Stimulated activated CD8-positive, alpha-beta memory T cell treated with anti-CD3 and anti-CD28 coated beads, Interleukin-12 subunit alpha, Interleukin-12 subunit beta, amount 100 ng/mL, for 4 hours (primary cell): ENCODE data around the gene INKA2.

Experiments
- DNase-seq: peaks from one replicate; pipeline ENCODE4 v3.0.0-alpha.2; 2020; ENCODE audit warnings: low read depth

INKA2 gene

DNA sequence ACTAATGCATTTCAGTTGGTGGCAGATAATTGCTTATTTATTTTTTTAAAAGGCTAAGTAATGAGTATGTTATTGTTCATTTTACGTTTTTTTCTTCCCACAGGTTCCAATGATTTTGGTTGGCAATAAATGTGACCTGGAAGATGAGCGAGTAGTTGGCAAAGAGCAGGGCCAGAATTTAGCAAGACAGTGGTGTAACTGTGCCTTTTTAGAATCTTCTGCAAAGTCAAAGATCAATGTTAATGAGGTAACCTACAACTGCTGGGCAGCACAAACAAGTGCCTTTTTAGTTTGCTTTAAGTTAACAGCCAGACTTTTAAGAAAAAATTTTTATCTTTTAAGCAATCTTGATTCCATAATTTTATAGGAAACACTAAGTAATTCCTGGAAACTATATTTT lies 35.0 kb downstream of the INKA2 start:
- DNase-seq: no peak

DNA sequence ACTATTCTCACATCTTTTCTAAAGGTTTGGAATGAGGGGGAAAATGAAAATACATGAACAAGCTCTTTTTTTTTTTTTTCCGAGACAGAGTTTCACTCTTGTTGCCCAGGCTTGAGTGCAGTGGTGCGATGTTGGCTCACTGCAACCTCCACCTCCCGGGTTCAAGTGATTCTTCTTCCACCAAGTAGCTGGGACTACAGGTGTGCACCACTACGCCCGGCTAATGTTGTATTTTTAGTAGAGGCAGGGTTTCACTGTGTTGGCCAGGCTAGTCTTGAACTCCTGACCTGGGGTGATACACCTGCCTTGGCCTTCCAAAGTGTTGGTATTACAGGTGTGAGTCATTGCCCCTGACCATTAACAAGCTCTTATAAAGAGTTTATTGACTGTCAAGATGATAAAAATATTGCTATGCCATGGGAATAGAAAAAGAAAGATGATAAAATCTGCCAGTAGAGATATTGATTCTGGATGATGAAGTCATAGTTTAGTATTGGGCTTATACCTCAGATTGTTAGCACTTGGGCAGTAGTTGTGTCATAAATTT lies 36.6 kb downstream of the INKA2 start:
- DNase-seq: no peak

DNA sequence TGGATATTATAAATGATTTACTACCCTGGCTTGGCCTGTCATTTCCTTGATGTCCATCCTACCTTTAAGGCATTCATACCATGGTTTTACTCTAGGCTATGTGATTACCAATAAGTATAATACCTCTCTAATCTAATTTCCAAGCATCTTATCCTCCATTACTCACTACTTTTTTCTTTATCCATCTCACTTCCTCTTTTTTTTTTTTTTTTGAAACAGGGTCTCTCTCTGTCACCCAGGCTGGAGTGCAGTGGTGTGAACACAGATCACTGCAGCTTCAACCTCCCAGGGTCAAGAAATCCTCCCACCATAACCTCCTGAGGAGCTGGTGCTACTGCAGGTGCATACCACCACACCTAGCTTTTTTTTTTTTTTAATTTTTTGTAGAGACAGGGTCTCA lies 39.9 kb downstream of the INKA2 start:
- DNase-seq: no peak

DNA sequence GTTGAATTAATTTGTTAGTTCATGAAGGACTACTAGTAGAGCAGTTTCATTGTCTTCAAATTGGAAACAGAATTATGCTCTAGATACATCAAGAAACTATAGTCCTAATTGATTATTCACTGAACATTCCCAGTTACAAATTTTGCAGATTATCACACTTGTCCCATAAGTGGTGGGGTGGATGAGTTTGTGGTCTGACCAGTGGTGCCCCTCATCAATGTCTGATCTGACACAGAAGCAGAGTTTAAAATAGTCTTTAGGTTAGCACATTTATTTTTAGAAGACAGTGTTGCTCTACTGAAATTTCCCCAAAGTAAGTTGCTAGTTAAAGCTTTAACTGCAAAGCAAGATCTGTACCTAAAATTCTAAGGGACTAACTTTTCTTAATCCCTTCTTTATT lies 42.9 kb downstream of the INKA2 start:
- DNase-seq: no peak

DNA sequence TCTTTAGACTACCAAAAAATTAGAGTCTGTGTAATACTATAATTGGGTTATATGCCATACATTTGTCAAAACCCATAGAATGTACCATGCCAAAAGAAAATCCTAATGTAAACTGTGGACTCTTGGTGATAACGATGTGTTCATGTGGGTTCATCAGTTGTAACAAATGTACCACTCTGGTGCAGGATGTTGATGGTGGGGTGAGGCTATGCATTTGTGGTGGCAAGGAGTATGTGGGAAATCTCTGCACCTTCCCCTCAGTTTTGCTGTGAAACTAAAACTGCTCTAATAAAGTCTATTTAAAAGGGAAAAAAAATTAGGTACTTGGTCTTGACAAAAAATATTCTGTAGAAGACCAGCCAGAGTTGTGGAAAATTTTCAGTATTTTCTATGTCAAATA lies 43.4 kb downstream of the INKA2 start:
- DNase-seq: no peak

DNA sequence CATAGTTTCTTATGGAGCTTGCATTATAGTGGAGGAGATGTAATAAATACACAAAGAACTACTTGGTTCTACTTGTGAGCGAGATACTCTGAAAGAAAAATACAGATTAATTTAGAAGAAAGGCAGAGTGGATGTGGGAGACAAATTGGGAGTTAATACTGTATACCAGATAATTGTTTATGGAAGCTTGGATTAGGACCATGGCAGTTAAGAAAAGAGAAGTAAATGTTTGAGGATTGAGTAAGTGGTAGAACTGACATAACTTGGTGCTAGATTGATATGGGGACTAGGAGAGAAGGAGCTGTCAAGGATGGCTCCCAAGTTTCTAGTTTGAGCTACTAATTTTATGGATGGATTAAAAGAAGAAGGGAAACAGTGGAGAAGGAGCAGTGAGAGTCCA lies 47.3 kb downstream of the INKA2 start:
- DNase-seq: no peak

DNA sequence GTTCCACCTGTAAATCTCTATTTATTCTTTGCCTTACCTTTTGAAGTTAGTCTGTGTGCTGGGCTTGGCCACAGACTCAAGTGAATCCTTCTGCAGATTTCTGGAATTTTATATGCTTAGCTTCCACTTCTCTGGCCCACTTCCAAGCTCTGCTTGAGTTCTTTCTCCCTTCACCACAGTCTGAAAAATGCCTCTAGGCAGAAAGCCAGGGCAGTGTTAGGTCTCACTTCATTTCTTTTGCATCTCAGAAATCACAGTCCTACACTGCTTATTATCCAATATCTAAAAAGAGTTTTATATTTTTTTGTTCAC lies 48.9 kb downstream of the INKA2 start:
- no peak for DNase-seq
